HUES6 (cell line): Measurements from ENCODE around the gene CASP2.

Experiments
- H3K27ac ChIP-seq: 2 replicates; pipeline ENCODE4 v1.7.0; 2013; ENCODE audit warnings: low read depth, mild to moderate bottlenecking, low read length, inconsistent platforms
- H3K27me3 ChIP-seq: 2 replicates; pipeline ENCODE4 v1.6.1; 2013; ENCODE audit warnings: low read length; ENCODE audit not compliant: control insufficient read depth, insufficient read depth
- H3K36me3 ChIP-seq: 2 replicates; pipeline ENCODE4 v1.6.1; 2013; ENCODE audit warnings: low read length; ENCODE audit not compliant: control insufficient read depth, insufficient read depth
- H3K4me1 ChIP-seq: 2 replicates; pipeline ENCODE4 v1.6.1; 2013; ENCODE audit warnings: low read length; ENCODE audit not compliant: control insufficient read depth, insufficient read depth
- H3K4me3 ChIP-seq: 2 replicates; pipeline ENCODE4 v1.5.1; 2013; ENCODE audit warnings: low read depth, low read length
- H3K9ac ChIP-seq: one replicate; pipeline ENCODE4 v1.6.1; 2013; ENCODE audit warnings: mild to moderate bottlenecking, low read length
- H3K9me3 ChIP-seq: 2 replicates; pipeline ENCODE4 v1.6.1; 2013; ENCODE audit warnings: low read depth, low read length; ENCODE audit not compliant: control insufficient read depth, insufficient read depth

Gene CASP2

GRCh38 chr7:143316492-143316891 lies 28.3 kb downstream of the CASP2 start:
- Histone ChIP-seq H3K9me3 (no peaks in the 10 kb centered on the region), H3K4me1 (no peaks in the 10 kb centered on the region), H3K4me3 (no peak overlapping the region), H3K27me3 (no peaks in the 10 kb centered on the region; the same call in 1 of the 2 replicates), H3K36me3 (no peaks in the 10 kb centered on the region), H3K27ac (no peak overlapping the region), H3K9ac (no peak overlapping the region)

DNA sequence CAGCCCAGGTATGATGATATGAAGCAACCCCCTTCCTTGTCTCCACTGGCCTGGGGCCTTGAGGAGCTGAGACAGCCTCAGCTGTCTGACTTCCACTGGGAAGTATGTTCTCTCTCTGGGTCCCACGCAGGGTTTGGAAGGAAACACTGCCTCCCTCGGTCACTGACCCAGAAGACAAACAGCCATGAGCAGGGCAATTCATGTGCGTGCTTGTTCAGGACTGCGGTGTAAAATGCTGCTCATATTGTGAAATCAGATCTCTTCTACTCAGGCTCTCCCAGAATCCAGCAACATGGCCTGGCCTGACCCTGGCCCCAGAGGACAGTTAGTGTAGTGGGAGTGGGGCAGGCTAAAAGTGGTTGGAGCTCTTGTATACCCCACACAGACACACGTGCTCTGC lies 30.5 kb downstream of the CASP2 start:
- no peaks in the 10 kb centered on the region for H3K36me3 ChIP-seq
- H3K27me3 ChIP-seq = no peaks in the 10 kb centered on the region; the same call in 1 of the 2 replicates
- peaks cover 4% of the 10 kb centered on the region; the same call in 1 of the 2 replicates for H3K4me1 ChIP-seq
- no peak overlapping the region for H3K4me3 ChIP-seq
- no peak overlapping the region for H3K9ac ChIP-seq
- no peaks in the 10 kb centered on the region for H3K9me3 ChIP-seq
- no peak overlapping the region for H3K27ac ChIP-seq

DNA sequence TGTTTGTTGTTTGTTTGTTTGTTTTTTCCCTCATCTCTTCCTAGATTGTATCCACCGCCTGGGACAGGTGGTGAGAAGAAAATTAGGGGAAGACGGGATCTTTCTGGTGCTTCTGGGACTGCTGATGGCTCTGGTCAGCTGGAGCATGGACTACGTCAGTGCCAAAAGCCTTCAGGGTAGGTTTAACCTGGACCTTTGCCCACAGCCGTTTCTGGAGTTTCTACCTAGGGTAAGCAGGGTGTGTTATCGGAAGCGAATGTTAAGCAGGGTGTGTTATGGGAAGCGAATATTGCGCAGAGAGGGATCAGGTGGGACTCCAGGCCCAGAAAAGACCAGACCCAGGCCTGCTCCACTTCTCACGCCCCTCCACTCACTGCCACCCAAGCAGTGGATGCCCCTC lies 32.5 kb downstream of the CASP2 start:
- Histone ChIP-seq H3K36me3 (no peaks in the 10 kb centered on the region), H3K4me1 (peaks cover 18% of the 10 kb centered on the region), H3K9ac (no peak overlapping the region), H3K4me3 (no peak overlapping the region), H3K9me3 (no peaks in the 10 kb centered on the region), H3K27ac (no peak overlapping the region), H3K27me3 (no peaks in the 10 kb centered on the region; the same call in 1 of the 2 replicates)

DNA sequence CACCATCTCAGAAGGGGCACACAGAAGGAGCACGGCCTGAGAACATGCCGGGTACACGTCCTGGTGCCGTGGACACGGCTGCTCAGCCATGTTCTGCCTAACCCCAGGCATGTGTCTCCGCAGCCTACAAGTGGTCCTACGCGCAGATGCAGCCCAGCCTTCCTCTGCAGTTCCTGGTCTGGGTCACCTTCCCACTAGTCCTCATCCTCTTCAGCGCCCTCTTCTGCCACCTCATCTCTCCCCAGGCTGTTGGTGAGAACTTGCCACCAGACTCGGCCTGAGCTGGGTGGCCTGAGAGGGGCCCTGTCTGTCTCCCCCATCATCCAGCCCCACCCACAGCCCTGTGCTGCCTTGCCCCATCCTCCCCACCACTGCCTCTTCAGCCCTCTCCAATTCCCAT lies 33.1 kb downstream of the CASP2 start:
- Histone ChIP-seq H3K27me3 (no peaks in the 10 kb centered on the region; the same call in 1 of the 2 replicates), H3K9ac (no peak overlapping the region), H3K27ac (no peak overlapping the region), H3K4me3 (no peak overlapping the region), H3K36me3 (no peaks in the 10 kb centered on the region), H3K9me3 (no peaks in the 10 kb centered on the region), H3K4me1 (peaks cover 19% of the 10 kb centered on the region)

- peaks cover 19% of the 10 kb centered on the region for H3K4me1 ChIP-seq
- H3K9me3 ChIP-seq = no peaks in the 10 kb centered on the region
- H3K27me3 ChIP-seq = no peaks in the 10 kb centered on the region; the same call in 1 of the 2 replicates
- H3K9ac ChIP-seq = no peak overlapping the region
- no peaks in the 10 kb centered on the region for H3K36me3 ChIP-seq
- H3K27ac ChIP-seq = no peak overlapping the region
- H3K4me3 ChIP-seq = no peak overlapping the region
Observed at GRCh38 chr7:143321734-143322133, 33.6 kb downstream of the CASP2 start.

- Histone ChIP-seq H3K27me3 (no peaks in the 10 kb centered on the region; the same call in 1 of the 2 replicates), H3K4me1 (peaks cover 19% of the 10 kb centered on the region), H3K4me3 (no peak overlapping the region), H3K9me3 (no peaks in the 10 kb centered on the region), H3K9ac (no peak overlapping the region), H3K36me3 (no peaks in the 10 kb centered on the region), H3K27ac (no peak overlapping the region)
Observed at GRCh38 chr7:143322760-143323633, 34.8 kb downstream of the CASP2 start.

- H3K9me3 ChIP-seq = no peaks in the 10 kb centered on the region
- no peak overlapping the region for H3K4me3 ChIP-seq
- H3K27ac ChIP-seq = no peak overlapping the region
- no peaks in the 10 kb centered on the region for H3K36me3 ChIP-seq
- H3K27me3 ChIP-seq = no peaks in the 10 kb centered on the region; the same call in 1 of the 2 replicates
- H3K9ac ChIP-seq = no peak overlapping the region
- H3K4me1 ChIP-seq = peaks cover 19% of the 10 kb centered on the region
Observed at GRCh38 chr7:143323653-143324052, 35.5 kb downstream of the CASP2 start.

DNA sequence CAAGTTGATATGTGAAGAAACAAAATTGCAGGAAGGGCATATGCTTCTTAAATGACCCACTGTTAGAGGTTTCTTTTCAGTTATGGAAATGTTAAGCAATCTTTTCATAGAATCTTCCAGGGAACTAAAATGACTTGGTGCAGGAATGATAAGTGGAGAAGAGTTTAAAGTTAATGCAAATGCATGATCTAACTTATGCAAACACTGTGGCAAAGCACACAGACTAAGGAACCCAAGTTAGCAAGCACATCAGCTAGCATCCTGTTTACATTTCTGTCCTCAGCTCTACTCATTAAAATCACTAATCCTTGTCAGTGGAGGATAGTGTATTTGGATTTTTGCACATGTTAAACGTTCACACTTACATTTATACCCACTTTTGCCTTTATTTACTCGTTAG lies 37.1 kb downstream of the CASP2 start:
- Histone ChIP-seq H3K9ac (no peak overlapping the region), H3K9me3 (no peaks in the 10 kb centered on the region), H3K4me3 (no peak overlapping the region), H3K4me1 (peaks cover 19% of the 10 kb centered on the region), H3K27me3 (no peaks in the 10 kb centered on the region), H3K27ac (no peak overlapping the region), H3K36me3 (no peaks in the 10 kb centered on the region)

DNA sequence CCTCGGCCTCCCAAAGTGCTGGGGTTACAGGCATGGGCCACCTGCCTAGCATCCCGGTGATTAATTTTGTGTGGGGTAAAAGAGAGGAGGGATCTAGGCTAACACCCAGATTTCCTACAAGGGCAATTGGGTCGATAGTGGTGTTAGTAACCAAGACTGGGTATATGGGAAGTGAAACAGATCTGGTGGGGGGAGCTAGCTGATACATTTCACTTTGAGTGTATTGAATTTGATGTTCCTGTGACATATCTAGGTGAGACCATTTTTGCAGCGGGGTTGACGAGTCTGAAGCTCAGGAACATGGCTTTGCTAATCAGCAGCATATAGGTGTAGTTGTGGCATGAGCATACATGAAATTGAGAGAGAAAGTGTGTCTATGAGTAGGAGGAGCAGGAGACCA lies 39.8 kb downstream of the CASP2 start:
- Histone ChIP-seq H3K27ac (no peak overlapping the region), H3K27me3 (no peaks in the 10 kb centered on the region), H3K9ac (no peak overlapping the region), H3K9me3 (no peaks in the 10 kb centered on the region), H3K36me3 (no peaks in the 10 kb centered on the region), H3K4me3 (no peak overlapping the region), H3K4me1 (peaks cover 19% of the 10 kb centered on the region)

GRCh38 chr7:143329471-143330170 lies 41.5 kb downstream of the CASP2 start:
- Histone ChIP-seq H3K9ac (no peak overlapping the region), H3K4me3 (no peak overlapping the region), H3K36me3 (no peaks in the 10 kb centered on the region), H3K9me3 (no peaks in the 10 kb centered on the region), H3K4me1 (peaks cover 10% of the 10 kb centered on the region), H3K27ac (no peak overlapping the region), H3K27me3 (no peaks in the 10 kb centered on the region)

DNA sequence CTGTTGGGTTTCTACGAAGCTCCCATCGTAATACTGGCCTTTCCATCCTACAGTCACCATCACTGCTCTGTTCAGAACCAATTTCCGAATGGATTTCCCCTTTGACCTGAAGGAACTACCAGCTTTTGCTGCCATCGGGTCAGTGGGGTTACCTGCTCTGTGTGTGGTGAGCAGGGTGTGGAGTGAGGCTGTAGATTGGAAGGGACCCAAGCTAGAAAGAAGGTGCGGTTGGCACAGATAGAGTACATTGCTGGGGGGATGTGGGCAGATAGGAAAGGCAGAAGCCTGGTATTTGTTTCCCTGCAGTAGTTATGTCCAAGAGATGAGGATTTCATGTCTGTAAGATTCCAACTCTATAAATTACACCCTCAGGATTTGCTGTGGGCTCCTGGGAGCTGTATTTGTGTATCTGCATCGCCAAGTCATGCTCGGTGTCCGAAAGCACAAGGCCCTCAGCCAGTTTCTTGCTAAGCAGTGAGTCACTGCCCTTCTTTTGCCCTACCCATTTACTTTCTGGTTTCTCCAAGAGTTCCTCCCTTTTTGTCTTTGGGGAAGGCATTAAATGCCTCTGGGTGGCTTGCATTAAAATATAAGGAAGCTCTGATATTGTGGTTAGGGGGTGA lies 43.1 kb downstream of the CASP2 start:
- Histone ChIP-seq H3K4me3 (no peak overlapping the region), H3K9me3 (no peaks in the 10 kb centered on the region), H3K9ac (no peak overlapping the region), H3K4me1 (no peaks in the 10 kb centered on the region), H3K27me3 (no peaks in the 10 kb centered on the region), H3K27ac (no peak overlapping the region), H3K36me3 (no peaks in the 10 kb centered on the region)
